Epithelial cell of proximal tubule (primary cell): Measurements from ENCODE around the gene FAM83B. TPM values are rescaled to one million over a fixed set of nuclear protein-coding genes. Genes with fewer than 3 reads are reported as not detected.
"Not testable (repeated sequence)": the region's sequence is repeated elsewhere in the genome, so short reads cannot be mapped to it uniquely, and the experiment has no call there.

ENCODE experiments used
- DNase-seq: peaks from one replicate; pipeline ENCODE4 v3.0.0-alpha.2; 2011; ENCODE audit warnings: low read depth
- H3K4me3 ChIP-seq: 2 replicates; pipeline ENCODE4 v1.5.1; 2011; ENCODE audit warnings: low read depth, mild to moderate bottlenecking, low read length
- CTCF ChIP-seq: conservative IDR thresholded peaks from 2 replicates; pipeline ENCODE4 v1.5.1; 2012; ENCODE audit warnings: low read depth, mild to moderate bottlenecking, low read length
- total RNA-seq: library from RNA; depleted of rRNA; stranded (reverse); fragments of >200 nt; gene quantifications from 2 replicates; pipeline ENCODE4 v1.2.3, GENCODE V29; 2015

Gene FAM83B
- total RNA-seq = 18.1 and 19.8 TPM in 2 replicates

GRCh38 chr6:54846243-54846856 lies at the start of gene FAM83B:
Gene FAM83B (plus strand): TSS chr6:54846771. CDS start chr6:54870247, 23,476 bp downstream.
- DNase-seq = no peak
- TF ChIP-seq CTCF = no peak
- H3K4me3 ChIP-seq = peak within 1 kb of the TSS; percentile 81

GRCh38 chr6:54796918-54797317 lies 49.7 kb upstream of the FAM83B start:
- not testable (repeated sequence) for DNase-seq, H3K4me3 ChIP-seq

- no peak for TF ChIP-seq CTCF
- DNase-seq = no peak
- no peak overlapping the region for H3K4me3 ChIP-seq
Observed at GRCh38 chr6:54800050-54800600, 46.4 kb upstream of the FAM83B start.

- no peak overlapping the region for H3K4me3 ChIP-seq
- no peak for TF ChIP-seq CTCF
- DNase-seq = no peak
Observed at GRCh38 chr6:54801244-54801643, 45.3 kb upstream of the FAM83B start.

- no peak overlapping the region for H3K4me3 ChIP-seq
- TF ChIP-seq CTCF = no peak
- peak; percentile 67 for DNase-seq
Observed at GRCh38 chr6:54801669-54802068, 44.9 kb upstream of the FAM83B start.

- no peak overlapping the region for H3K4me3 ChIP-seq
- DNase-seq = peak; percentile 16
- TF ChIP-seq CTCF = no peak
Observed at GRCh38 chr6:54802775-54803634, 43.6 kb upstream of the FAM83B start.

GRCh38 chr6:54805077-54805476 lies 41.5 kb upstream of the FAM83B start:
- DNase-seq = no peak
- H3K4me3 ChIP-seq = no peak overlapping the region
- TF ChIP-seq CTCF = no peak
